GM10266 (cell line): Measurements from ENCODE around the gene SLC9C2.

Experiments used
- DNase-seq: peaks from one replicate; pipeline ENCODE4 v3.0.0; 2012; ENCODE audit errors: extremely low spot score
- CTCF ChIP-seq: IDR thresholded peaks from 2 replicates; pipeline ENCODE4 v1.5.1; 2012; ENCODE audit warnings: mild to moderate bottlenecking, low read depth; ENCODE audit not compliant: control insufficient read depth, insufficient read depth; ENCODE audit errors: missing control alignments

The SLC9C2 gene

GRCh38 chr1:173491508-173491907 is 111.4 kb downstream of the SLC9C2 start:
- no peak for TF ChIP-seq CTCF
- DNase-seq: no peak

GRCh38 chr1:173489929-173490328 is 112.9 kb downstream of the SLC9C2 start:
- no peak for TF ChIP-seq CTCF
- no peak for DNase-seq

GRCh38 chr1:173489149-173489600 is 113.7 kb downstream of the SLC9C2 start:
- no peak for TF ChIP-seq CTCF
- DNase-seq: no peak

GRCh38 chr1:173488001-173488400 is 114.9 kb downstream of the SLC9C2 start:
- DNase-seq: no peak
- no peak for TF ChIP-seq CTCF

- TF ChIP-seq CTCF: no peak
- no peak for DNase-seq
Observed at GRCh38 chr1:173485401-173485800, 117.5 kb downstream of the SLC9C2 start.

GRCh38 chr1:173484276-173484675 is 118.6 kb downstream of the SLC9C2 start:
- TF ChIP-seq CTCF: no peak
- DNase-seq: no peak

GRCh38 chr1:173482683-173483082 is 120.2 kb downstream of the SLC9C2 start:
- DNase-seq: no peak
- TF ChIP-seq CTCF: no peak
